Neuronal stem cell (in vitro differentiated cells): ENCODE measurements around the gene NUTM2B. TPM values are rescaled to one million over a fixed set of nuclear protein-coding genes. Genes with fewer than 3 reads are reported as not detected.
"Not testable (repeated sequence)": the region's sequence is repeated elsewhere in the genome, so short reads cannot be mapped to it uniquely, and the experiment has no call there.

Source experiments
- DNase-seq: peaks from one replicate; pipeline ENCODE4 v3.0.0-alpha.2; 2013; ENCODE audit warnings: low spot score
- H2AFZ ChIP-seq: one replicate; pipeline ENCODE4 v1.6.1; 2013; ENCODE audit warnings: mild to moderate bottlenecking, low read length, inconsistent platforms
- H2AK5ac ChIP-seq: 2 replicates; pipeline ENCODE4 v1.6.1; 2013; ENCODE audit warnings: low read depth, mild to moderate bottlenecking, inconsistent platforms, low read length, moderate library complexity, mixed read lengths
- H2BK120ac ChIP-seq: 2 replicates; pipeline ENCODE4 v1.6.1; 2013; ENCODE audit warnings: low read depth, mild to moderate bottlenecking, inconsistent platforms, low read length, moderate library complexity, mixed read lengths
- H2BK12ac ChIP-seq: one replicate; pipeline ENCODE4 v1.6.1; 2013; ENCODE audit warnings: low read length, inconsistent platforms
- H2BK15ac ChIP-seq: 2 replicates; pipeline ENCODE4 v1.6.1; 2013; ENCODE audit warnings: mild to moderate bottlenecking, low read length, inconsistent platforms, mixed read lengths
- H2BK5ac ChIP-seq: one replicate; pipeline ENCODE4 v1.6.1; 2013; ENCODE audit warnings: inconsistent platforms, mild to moderate bottlenecking, low read length, moderate library complexity
- H3K14ac ChIP-seq: one replicate; pipeline ENCODE4 v1.6.1; 2013; ENCODE audit warnings: low read length, inconsistent platforms
- H3K18ac ChIP-seq: 2 replicates; pipeline ENCODE4 v1.6.1; 2013; ENCODE audit warnings: low read length, inconsistent platforms
- H3K23ac ChIP-seq: 2 replicates; pipeline ENCODE4 v1.6.1; 2013; ENCODE audit warnings: low read depth, mild to moderate bottlenecking, mixed read lengths, low read length, inconsistent platforms; ENCODE audit not compliant: poor library complexity
- H3K27ac ChIP-seq: replicated peaks from 3 replicates; pipeline ENCODE4 v1.5.1; 2013; ENCODE audit warnings: low read length, inconsistent platforms
- H3K27me3 ChIP-seq, 3 experiments: 2 replicates each; pipeline ENCODE4 v1.6.1; 2013; ENCODE audit warnings: low read length in 3 of 3, mild to moderate bottlenecking in 2 of 3, inconsistent platforms in 1 of 3, low read depth in 1 of 3, mixed read lengths in 1 of 3, moderate library complexity in 1 of 3; ENCODE audit not compliant: control insufficient read depth in 3 of 3, insufficient read depth in 3 of 3
- H3K36me3 ChIP-seq, 2 donors: replicated peaks in 1 of 2; 2 replicates each; pipeline ENCODE4 v1.6.1; 2013; ENCODE audit warnings: low read length in 2 of 2; ENCODE audit not compliant: control insufficient read depth in 2 of 2, insufficient read depth in 2 of 2
- H3K4ac ChIP-seq: 2 replicates; pipeline ENCODE4 v1.6.1; 2013; ENCODE audit warnings: inconsistent platforms, mild to moderate bottlenecking, low read length, moderate library complexity
- H3K4me1 ChIP-seq, 2 donors: 1 replicate in 1 of 2; 2 replicates in 1 of 2; pipeline ENCODE4 v1.6.1; 2013; ENCODE audit warnings: low read length in 2 of 2, low read depth in 1 of 2; ENCODE audit not compliant: control insufficient read depth in 2 of 2, insufficient read depth in 1 of 2
- H3K4me2 ChIP-seq: one replicate; pipeline ENCODE4 v1.6.1; 2013; ENCODE audit warnings: mild to moderate bottlenecking, low read length, inconsistent platforms; ENCODE audit not compliant: insufficient read depth, poor library complexity, severe bottlenecking
- H3K4me3 ChIP-seq, 2 donors: 2 replicates each; pipeline ENCODE4 v1.5.1; 2013; ENCODE audit warnings: low read length in 2 of 2, mild to moderate bottlenecking in 2 of 2, inconsistent platforms in 1 of 2, moderate library complexity in 1 of 2
- H3K79me1 ChIP-seq: one replicate; pipeline ENCODE4 v1.6.1; 2013; ENCODE audit warnings: low read depth, mild to moderate bottlenecking, inconsistent platforms, low read length, moderate library complexity
- H3K9ac ChIP-seq: one replicate; pipeline ENCODE4 v1.6.1; 2013; ENCODE audit warnings: mild to moderate bottlenecking, low read depth, low read length, inconsistent platforms; ENCODE audit not compliant: poor library complexity
- H3K9me3 ChIP-seq, 2 donors: replicated peaks in 1 of 2; 2 replicates each; pipeline versions ENCODE3 to v1.6.1; 2013; ENCODE audit warnings: low read length in 2 of 2, mild to moderate bottlenecking in 2 of 2, inconsistent platforms in 1 of 2, low read depth in 1 of 2, mixed read lengths in 1 of 2, moderate library complexity in 1 of 2; ENCODE audit not compliant: control insufficient read depth in 2 of 2, insufficient read depth in 1 of 2
- H4K8ac ChIP-seq: one replicate; pipeline ENCODE4 v1.6.1; 2013; ENCODE audit warnings: low read depth, mild to moderate bottlenecking, inconsistent platforms, low read length, moderate library complexity
- H4K91ac ChIP-seq: one replicate; pipeline ENCODE4 v1.6.1; 2013; ENCODE audit warnings: low read length, low read depth, mild to moderate bottlenecking, inconsistent platforms; ENCODE audit not compliant: poor library complexity
- WGBS, 2 donors: extraction: QIAGEN DNeasy Blood & Tissue Kit; methylation state at CpG; one replicate each; pipeline ENCODE4 v1.1.7; 2013; ENCODE audit warnings: missing lambda C conversion rate in 2 of 2, mixed read lengths in 1 of 2; ENCODE audit not compliant: insufficient read length in 2 of 2, insufficient replicate concordance in 1 of 2; ENCODE audit errors: extremely low coverage in 2 of 2; 5-methylcytosine and 5-hydroxymethylcytosine counted together
- polyA plus RNA-seq, 2 experiments: library from polyadenylated mRNA; stranded (reverse); fragments of 200-250 nt; gene quantifications; one replicate each; pipeline ENCODE4 v1.2.3, GENCODE V29; 2013

Gene NUTM2B
- 0.52 TPM for polyA plus RNA-seq (2013, experiment 1 of 2)
- 0.44 TPM for polyA plus RNA-seq (2013, experiment 2 of 2)

- not testable (repeated sequence) for H3K4me3 ChIP-seq, H2AK5ac ChIP-seq, DNase-seq, H2AFZ ChIP-seq, H3K18ac ChIP-seq, H3K9me3 ChIP-seq, H3K36me3 ChIP-seq, H4K8ac ChIP-seq, H2BK12ac ChIP-seq, H3K4me2 ChIP-seq, H4K91ac ChIP-seq, H3K4me1 ChIP-seq, H2BK5ac ChIP-seq, H3K4ac ChIP-seq, H3K9ac ChIP-seq, H3K79me1 ChIP-seq, H2BK15ac ChIP-seq, H2BK120ac ChIP-seq, H3K27ac ChIP-seq, H3K27me3 ChIP-seq, H3K14ac ChIP-seq, H3K23ac ChIP-seq
- WGBS, 2 donors, result no CpG with 5 or more reads among the region's 3 CpGs
These were observed at the start of gene NUTM2B for GRCh38 chr10:79702927-79703326. Gene NUTM2B (plus strand): TSS chr10:79703227. CDS start chr10:79703610, 383 bp downstream.

- H2AFZ ChIP-seq, H3K23ac ChIP-seq, H3K9me3 ChIP-seq, H3K18ac ChIP-seq, H2AK5ac ChIP-seq, DNase-seq, H3K27ac ChIP-seq, H2BK120ac ChIP-seq, H2BK15ac ChIP-seq, H3K4me3 ChIP-seq, H3K36me3 ChIP-seq, H3K4me2 ChIP-seq, H3K4me1 ChIP-seq, H4K8ac ChIP-seq, H3K4ac ChIP-seq, H3K79me1 ChIP-seq, H3K14ac ChIP-seq, H2BK12ac ChIP-seq, H3K27me3 ChIP-seq, H3K9ac ChIP-seq, H2BK5ac ChIP-seq, H4K91ac ChIP-seq: not testable (repeated sequence)
These were observed 39.7 kb upstream of the NUTM2B start for GRCh38 chr10:79663287-79663686.

GRCh38 chr10:79664686-79665085, 38.3 kb upstream of the NUTM2B start:
- not testable (repeated sequence) for H3K9ac ChIP-seq, H2AK5ac ChIP-seq, H3K36me3 ChIP-seq, H3K4ac ChIP-seq, H3K18ac ChIP-seq, H4K8ac ChIP-seq, H3K4me1 ChIP-seq, H2BK15ac ChIP-seq, H2BK120ac ChIP-seq, H2BK12ac ChIP-seq, H3K14ac ChIP-seq, DNase-seq, H3K4me2 ChIP-seq, H3K23ac ChIP-seq, H4K91ac ChIP-seq, H3K27me3 ChIP-seq, H3K9me3 ChIP-seq, H2BK5ac ChIP-seq, H3K4me3 ChIP-seq, H2AFZ ChIP-seq, H3K79me1 ChIP-seq, H3K27ac ChIP-seq
- WGBS, 2 donors, result no CpG with 5 or more reads among the region's 4 CpGs

GRCh38 chr10:79669248-79669788, 33.7 kb upstream of the NUTM2B start:
- no CpG with 5 or more reads among the region's 1 CpG for WGBS, 2 donors

More at GRCh38 chr10:79669248-79669788, 33.7 kb upstream of the NUTM2B start:
- H3K9ac ChIP-seq, H3K27me3 ChIP-seq, DNase-seq, H2BK15ac ChIP-seq, H3K36me3 ChIP-seq, H3K4me2 ChIP-seq, H2AK5ac ChIP-seq, H4K8ac ChIP-seq, H3K23ac ChIP-seq, H2BK12ac ChIP-seq, H3K9me3 ChIP-seq, H3K14ac ChIP-seq, H2AFZ ChIP-seq, H2BK120ac ChIP-seq, H3K4me3 ChIP-seq, H2BK5ac ChIP-seq, H3K18ac ChIP-seq, H3K27ac ChIP-seq, H3K4ac ChIP-seq, H3K79me1 ChIP-seq, H4K91ac ChIP-seq, H3K4me1 ChIP-seq: not testable (repeated sequence)
